Measurements from ENCODE around the gene CD96.
A peak's percentile ranks its signal among the peaks of the same experiment; 100 is the strongest.

Gene CD96

GRCh38 chr3:111594781-111595180, 52.8 kb downstream of the CD96 start:
- DNase-seq: no peak

- peak; percentile 23 for DNase-seq
Measured at GRCh38 chr3:111595232-111595631, 53.2 kb downstream of the CD96 start, which contains the start of gene ZBED2. Gene ZBED2 (minus strand): TSS chr3:111595346. CDS start chr3:111594201, 1,145 bp downstream.

GRCh38 chr3:111596328-111596727, 54.3 kb downstream of the CD96 start:
- no peak for DNase-seq

- no peak for DNase-seq
Measured at GRCh38 chr3:111598139-111598538, 56.1 kb downstream of the CD96 start.

GRCh38 chr3:111598552-111598951, 56.6 kb downstream of the CD96 start:
- DNase-seq: peak; percentile 15

- no peak for DNase-seq
Measured at GRCh38 chr3:111601810-111602209, 59.8 kb downstream of the CD96 start.

- DNase-seq: no peak
Measured at GRCh38 chr3:111603679-111604078, 61.7 kb downstream of the CD96 start.

- peak; percentile 46 for DNase-seq
Measured at GRCh38 chr3:111604119-111604518, 62.1 kb downstream of the CD96 start.

GRCh38 chr3:111605018-111605417, 63.0 kb downstream of the CD96 start:
- no peak for DNase-seq

- no peak for DNase-seq
Measured at GRCh38 chr3:111605493-111605892, 63.5 kb downstream of the CD96 start.

GRCh38 chr3:111607240-111607920, 65.4 kb downstream of the CD96 start:
- no peak for DNase-seq

- no peak for DNase-seq
Measured at GRCh38 chr3:111608383-111608782, 66.4 kb downstream of the CD96 start.

- DNase-seq: no peak
Measured at GRCh38 chr3:111609700-111610099, 67.7 kb downstream of the CD96 start.

- peak; percentile 28 for DNase-seq
Measured at GRCh38 chr3:111610189-111610588, 68.2 kb downstream of the CD96 start.

- peak; percentile 46 for DNase-seq
Measured at GRCh38 chr3:111610612-111611054, 68.6 kb downstream of the CD96 start.

- DNase-seq: no peak
Measured at GRCh38 chr3:111613294-111613693, 71.3 kb downstream of the CD96 start.

- no peak for DNase-seq
Measured at GRCh38 chr3:111615880-111616279, 73.9 kb downstream of the CD96 start.

GRCh38 chr3:111616417-111617105, 74.6 kb downstream of the CD96 start:
- DNase-seq: no peak

GRCh38 chr3:111617406-111617805, 75.4 kb downstream of the CD96 start:
- DNase-seq: no peak

GRCh38 chr3:111617912-111618601, 76.1 kb downstream of the CD96 start:
- no peak for DNase-seq

- no peak for DNase-seq
Measured at GRCh38 chr3:111618945-111619344, 76.9 kb downstream of the CD96 start.

- no peak for DNase-seq
Measured at GRCh38 chr3:111619833-111620232, 77.8 kb downstream of the CD96 start.

GRCh38 chr3:111621535-111621934, 79.5 kb downstream of the CD96 start:
- DNase-seq: no peak

GRCh38 chr3:111627092-111627491, 85.1 kb downstream of the CD96 start:
- DNase-seq: no peak

All from DMS79 treated with DMSO at 0.1 percent for 48 hours (cell line).